ENCODE measurements around the gene MMP2.

Gene MMP2

GRCh38 chr16:55478827-55479429 is at the start of gene MMP2:
TSS of gene MMP2 (plus strand) at chr16:55479198. CDS start at chr16:55479480, 282 bp downstream.
- peak; percentile 23 to 63 (median 45) for DNase-seq

- DNase-seq = no peak
Observed at GRCh38 chr16:55433030-55433429, 46.0 kb upstream of the MMP2 start.

GRCh38 chr16:55433535-55433934 is 45.5 kb upstream of the MMP2 start:
- DNase-seq = no peak

GRCh38 chr16:55434000-55434399 is 45.0 kb upstream of the MMP2 start:
- no peak for DNase-seq

GRCh38 chr16:55435387-55435786 is 43.6 kb upstream of the MMP2 start:
- DNase-seq = peak in 1 of 3 donors; percentile 34

- no peak for DNase-seq
Observed at GRCh38 chr16:55436587-55436986, 42.4 kb upstream of the MMP2 start.

GRCh38 chr16:55437625-55438024 is 41.4 kb upstream of the MMP2 start:
- peak; percentile 80 to 96 (median 96) for DNase-seq

GRCh38 chr16:55438281-55438680 is 40.7 kb upstream of the MMP2 start:
- peak in 1 of 3 donors; percentile 20 for DNase-seq

- peak in 2 of 3 donors; percentile 43 to 51 for DNase-seq
Observed at GRCh38 chr16:55439101-55439690, 39.8 kb upstream of the MMP2 start.

- peak; percentile 51 to 59 (median 57) for DNase-seq
Observed at GRCh38 chr16:55443434-55444346, 35.3 kb upstream of the MMP2 start.

GRCh38 chr16:55444754-55445485 is 34.1 kb upstream of the MMP2 start:
- DNase-seq = peak; percentile 94 to 98 (median 96)

- no peak for DNase-seq
Observed at GRCh38 chr16:55447231-55447630, 31.8 kb upstream of the MMP2 start.

GRCh38 chr16:55452996-55453395 is 26.0 kb upstream of the MMP2 start:
- DNase-seq = no peak

- peak; percentile 44 to 61 (median 50) for DNase-seq
Observed at GRCh38 chr16:55453909-55454308, 25.1 kb upstream of the MMP2 start.

- peak in 1 of 3 donors; percentile 22 for DNase-seq
Observed at GRCh38 chr16:55454861-55455260, 24.1 kb upstream of the MMP2 start.

GRCh38 chr16:55462241-55462640 is 16.8 kb upstream of the MMP2 start:
- no peak for DNase-seq

GRCh38 chr16:55464375-55464774 is 14.6 kb upstream of the MMP2 start:
- DNase-seq = no peak

- DNase-seq = peak; percentile 92 to 97 (median 94)
Observed at GRCh38 chr16:55465077-55465896, 13.7 kb upstream of the MMP2 start.

GRCh38 chr16:55466209-55466608 is 12.8 kb upstream of the MMP2 start:
- no peak for DNase-seq

- no peak for DNase-seq
Observed at GRCh38 chr16:55467898-55468297, 11.1 kb upstream of the MMP2 start.

GRCh38 chr16:55468352-55468990 is 10.5 kb upstream of the MMP2 start:
- DNase-seq = no peak
